ENCODE measurements around the gene TRABD2A. TPM values are rescaled to one million over a fixed set of nuclear protein-coding genes. Genes with fewer than 3 reads are reported as not detected.

TRABD2A gene
- total RNA-seq, 1 experiment from 2014 or later, result 4.6 TPM

DNA sequence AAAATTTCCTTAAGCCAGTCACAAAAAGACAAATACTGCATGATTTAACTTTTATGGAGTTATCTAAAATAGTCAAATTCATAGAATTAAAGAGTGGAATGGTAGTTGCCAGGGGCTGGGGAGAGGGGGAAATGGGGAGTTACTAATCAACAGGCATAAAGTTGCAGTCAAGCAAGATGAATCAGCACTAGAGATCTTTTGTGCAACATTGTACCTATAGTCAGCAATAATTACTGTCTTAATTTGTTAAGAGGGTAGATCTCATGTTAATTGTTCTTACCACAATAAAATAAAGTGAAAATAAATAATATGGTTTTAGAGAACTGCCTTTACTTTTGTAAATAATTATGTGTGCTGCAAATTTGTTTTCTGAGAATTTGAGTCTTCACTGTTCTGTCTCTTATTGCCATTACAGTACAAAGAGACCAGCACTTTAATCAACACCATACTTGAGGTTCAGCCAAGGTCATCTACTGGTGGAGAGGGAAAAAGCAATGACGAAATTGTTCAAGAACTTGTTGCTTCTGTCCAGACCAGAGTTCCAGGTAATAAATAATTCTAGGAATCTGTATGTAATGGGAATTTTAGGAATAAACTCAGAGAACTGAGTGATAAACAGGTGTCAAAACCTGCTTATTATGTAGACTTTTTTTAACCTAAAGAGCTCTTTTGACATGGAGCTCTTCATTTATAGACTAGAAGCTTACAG, 75.5 kb downstream of the TRABD2A start:
- RAD21 ChIA-PET (ENCODE audit: low non-redundant PET in 1 of 2, low total read pairs in 2 of 2, uncharacterized antibody in 2 of 2, unreplicated experiment in 2 of 2), result no interaction called here

More for the DNA sequence above, 75.5 kb downstream of the TRABD2A start:
- Histone ChIP-seq H3K4me3 (replicated peaks in 1 of 2; ENCODE audit: low read depth in 1 of 2, low read length in 2 of 2) (no peak overlapping the region), H3K9ac (ENCODE audit: low read length) (no peak overlapping the region), H3K4me2 (ENCODE audit: low read length) (no peak overlapping the region), H3K4me1 (ENCODE audit: control insufficient read depth in 1 of 2, insufficient read depth in 2 of 2, low read length in 2 of 2) (peaks cover 0 to 7% of the 10 kb centered on the region in 2 experiments; a peak in 1 of 4 replicates), H3K27me3 (ENCODE audit: insufficient read depth, low read length) (no peaks in the 10 kb centered on the region), H3K36me3 (ENCODE audit: control insufficient read depth in 1 of 2, insufficient read depth in 2 of 2, low read length in 2 of 2) (no peaks in the 10 kb centered on the region), H3K79me2 (ENCODE audit: insufficient read depth, low read length) (no peaks in the 10 kb centered on the region), H2AFZ (ENCODE audit: low read depth, low read length, poor library complexity, severe bottlenecking) (no peak overlapping the region), H4K20me1 (ENCODE audit: insufficient read depth) (no peaks in the 10 kb centered on the region), H3K9me3 (ENCODE audit: control insufficient read depth in 1 of 2, insufficient read depth in 1 of 2, low read depth in 1 of 2, low read length in 2 of 2) (no peaks in the 10 kb centered on the region), H3K9me2 (ENCODE audit: insufficient read depth) (no peaks in the 10 kb centered on the region), H3K27ac (ENCODE audit: low read depth, low read length) (no peak overlapping the region)
- ATAC-seq (no peak), DNase-seq (ENCODE audit: low read depth, low spot score) (no peak)
- POLR2A ChIA-PET, result no interaction called here
- TF ChIP-seq REST (IDR thresholded peaks at IDR 0.05; ENCODE audit: low read depth) (no peak), CBX3 (IDR thresholded peaks at IDR 0.05; ENCODE audit: low read depth) (no peak), CEBPB (IDR thresholded peaks at IDR 0.05; ENCODE audit: low read depth) (no peak), RAD21 (IDR thresholded peaks at IDR 0.05; ENCODE audit: low read depth) (no peak), SP1 (IDR thresholded peaks at IDR 0.05; ENCODE audit: low read depth) (no peak), ZBTB33 (IDR thresholded peaks at IDR 0.05; ENCODE audit: extremely low read depth, insufficient replicate concordance, low read length) (no peak), YY1 (IDR thresholded peaks at IDR 0.05; ENCODE audit: extremely low read depth, insufficient replicate concordance, low read depth, low read length) (no peak), JUND (IDR thresholded peaks at IDR 0.05) (no peak), ZNF274 (IDR thresholded peaks at IDR 0.05; ENCODE audit: low read depth, low read length) (no peak), ELF1 (IDR thresholded peaks at IDR 0.05; ENCODE audit: borderline replicate concordance, low read depth) (no peak), EGR1 (IDR thresholded peaks at IDR 0.05; ENCODE audit: low read depth) (no peak), TCF7L2 (IDR thresholded peaks at IDR 0.05; ENCODE audit: borderline replicate concordance, extremely low read depth, insufficient read depth, insufficient read length) (no peak), ZFX (IDR thresholded peaks at IDR 0.05) (no peak), POLR2A (IDR thresholded peaks at IDR 0.05; ENCODE audit: borderline replicate concordance, extremely low read depth, insufficient read depth, insufficient read length) (no peak), EZH2 (IDR thresholded peaks at IDR 0.05) (no peak), SRF (IDR thresholded peaks at IDR 0.05; ENCODE audit: low read depth) (no peak), POLR2AphosphoS5 (IDR thresholded peaks at IDR 0.05; ENCODE audit: low read depth, low read length) (no peak), MAX (IDR thresholded peaks at IDR 0.05) (no peak)
- CTCF ChIA-PET, result no interaction called here
- no TSS peak for BruUV-seq (replicated peaks)
- intact Hi-C loops (cut with micrococcal nuclease), result no loop called here
